H1 (cell line): ENCODE measurements around the gene STXBP5. TPM values are rescaled to one million over a fixed set of nuclear protein-coding genes. Genes with fewer than 3 reads are reported as not detected.

Experiments
- CTCF ChIA-PET: fragments of 300-600 bp; sonication (Branson Sonifier 250); formaldehyde crosslinking; loops from one replicate; lab custom pipeline; 2021; ENCODE audit not compliant: partially characterized antibody; lab: Charles Lee
- POLR2A ChIA-PET: fragments of 300-600 bp; sonication (Branson Sonifier 250); formaldehyde crosslinking; loops from one replicate; lab custom pipeline; 2021; ENCODE audit warnings: inconsistent platforms; ENCODE audit not compliant: partially characterized antibody; lab: Charles Lee
- DNase-seq, 2 experiments: peaks; one replicate each; pipeline versions ENCODE4 v3.0.0 to v3.0.0-alpha.2; 2010 to 2022; ENCODE audit warnings: low spot score in 2 of 2, low read depth in 1 of 2, mixed read lengths in 1 of 2
- FAIRE-seq: peaks from 2 replicates; lab custom pipeline; 2011; peaks lifted over from hg19 to GRCh38; lab: Jason Lieb, UNC
- H2AFZ ChIP-seq: 2 replicates; pipeline ENCODE4 v1.8.1; 2012; ENCODE audit warnings: low read length, inconsistent platforms
- H2AK5ac ChIP-seq: 2 replicates; pipeline ENCODE4 v1.6.1; 2013; ENCODE audit warnings: low read depth, low read length
- H2BK120ac ChIP-seq: replicated peaks from 2 replicates; pipeline ENCODE3; 2013; ENCODE audit warnings: low read depth, low read length, inconsistent platforms
- H2BK12ac ChIP-seq: 2 replicates; pipeline ENCODE4 v1.6.1; 2013; ENCODE audit warnings: low read depth, low read length
- H2BK15ac ChIP-seq: 2 replicates; pipeline ENCODE4 v1.6.1; 2013; ENCODE audit warnings: low read length
- H2BK20ac ChIP-seq: 2 replicates; pipeline ENCODE4 v1.6.1; 2013; ENCODE audit warnings: low read length
- H2BK5ac ChIP-seq: 2 replicates; pipeline ENCODE4 v1.6.1; 2013; ENCODE audit warnings: low read depth, low read length
- H3K14ac ChIP-seq: 2 replicates; pipeline ENCODE4 v1.6.1; 2013; ENCODE audit warnings: inconsistent platforms; ENCODE audit not compliant: insufficient read length
- H3K18ac ChIP-seq: 2 replicates; pipeline ENCODE4 v1.6.1; 2013; ENCODE audit warnings: low read length; ENCODE audit errors: extremely low read depth
- H3K23ac ChIP-seq: 2 replicates; pipeline ENCODE4 v1.6.1; 2013; ENCODE audit warnings: inconsistent platforms; ENCODE audit not compliant: insufficient read length
- H3K23me2 ChIP-seq: 2 replicates; pipeline ENCODE4 v1.6.1; 2013; ENCODE audit warnings: low read depth, low read length
- H3K27ac ChIP-seq: 2 replicates; pipeline ENCODE4 v1.6.1; 2011; ENCODE audit warnings: low read depth, low read length, inconsistent platforms
- H3K27me3 ChIP-seq, 4 experiments: replicated peaks in 1 of 4; 1 replicate in 1 of 4; 2 replicates in 3 of 4; pipeline versions ENCODE4 v1.6.1 to v1.8.1; 2011 to 2013; ENCODE audit warnings: low read length in 3 of 4, mild to moderate bottlenecking in 3 of 4, inconsistent platforms in 2 of 4, mixed read lengths in 2 of 4, moderate library complexity in 1 of 4; ENCODE audit not compliant: control insufficient read depth in 3 of 4, insufficient read depth in 3 of 4; ENCODE audit errors: extremely low read depth in 1 of 4
- H3K36me3 ChIP-seq, 4 experiments: 2 replicates each; pipeline versions ENCODE4 v1.6.1 to v1.8.1; 2011 to 2013; ENCODE audit warnings: mild to moderate bottlenecking in 4 of 4, low read length in 3 of 4, moderate library complexity in 2 of 4, control low read depth in 1 of 4, inconsistent platforms in 1 of 4; ENCODE audit not compliant: insufficient read depth in 4 of 4, control insufficient read depth in 2 of 4
- H3K4ac ChIP-seq: replicated peaks from 2 replicates; pipeline ENCODE3; 2013; ENCODE audit warnings: low read length, low read depth, mixed read lengths, inconsistent platforms; ENCODE audit not compliant: insufficient read length
- H3K4me1 ChIP-seq, 4 experiments: replicated peaks in 1 of 4; 1 replicate in 1 of 4; 2 replicates in 3 of 4; pipeline versions ENCODE4 v1.6.1 to v1.8.1; 2011 to 2013; ENCODE audit warnings: low read length in 3 of 4, inconsistent platforms in 2 of 4, mixed read lengths in 1 of 4; ENCODE audit not compliant: insufficient read depth in 4 of 4, control insufficient read depth in 3 of 4
- H3K4me2 ChIP-seq, 2 experiments: 2 replicates each; pipeline versions ENCODE4 v1.6.1 to v1.8.1; 2011 to 2013; ENCODE audit warnings: low read depth in 2 of 2, low read length in 2 of 2, control low read depth in 1 of 2, inconsistent platforms in 1 of 2, mild to moderate bottlenecking in 1 of 2; ENCODE audit not compliant: insufficient read depth in 1 of 2
- H3K4me3 ChIP-seq, 4 experiments: fragments of 200-600, 300-600 bp in 1 of 4; sonication (generic), shearing (Covaris generic), sonication (Bioruptor Twin) in 1 of 4; 2 replicates each; pipeline versions ENCODE4 v1.5.1 to v1.8.1; 2011 to 2016; ENCODE audit warnings: low read length in 4 of 4, low read depth in 3 of 4, control low read depth in 2 of 4, inconsistent platforms in 2 of 4, mild to moderate bottlenecking in 2 of 4, mixed read lengths in 1 of 4, moderate library complexity in 1 of 4; ENCODE audit not compliant: insufficient read depth in 2 of 4; ENCODE audit errors: extremely low read depth in 1 of 4
- H3K56ac ChIP-seq: replicated peaks from 2 replicates; pipeline ENCODE3; 2013; ENCODE audit warnings: low read depth, mild to moderate bottlenecking, mixed read lengths, low read length, inconsistent platforms; ENCODE audit not compliant: insufficient read length
- H3K79me1 ChIP-seq: 2 replicates; pipeline ENCODE4 v1.6.1; 2013; ENCODE audit warnings: low read depth, low read length, control low read depth
- H3K79me2 ChIP-seq, 2 experiments: 2 replicates each; pipeline versions ENCODE4 v1.6.1 to v1.8.1; 2012 to 2013; ENCODE audit warnings: low read length in 2 of 2, mild to moderate bottlenecking in 2 of 2, inconsistent platforms in 1 of 2; ENCODE audit not compliant: insufficient read depth in 2 of 2, control insufficient read depth in 1 of 2
- H3K9ac ChIP-seq, 4 experiments: replicated peaks in 1 of 4; 1 replicate in 1 of 4; 2 replicates in 3 of 4; pipeline versions ENCODE4 v1.6.1 to v1.8.1; 2011 to 2013; ENCODE audit warnings: low read depth in 3 of 4, low read length in 3 of 4, control low read depth in 2 of 4, mild to moderate bottlenecking in 2 of 4, moderate library complexity in 2 of 4, inconsistent platforms in 1 of 4; ENCODE audit errors: extremely low read depth in 1 of 4
- H3K9me3 ChIP-seq, 2 experiments: 2 replicates each; pipeline versions ENCODE4 v1.6.1 to v1.8.1; 2012 to 2013; ENCODE audit warnings: mild to moderate bottlenecking in 2 of 2, moderate library complexity in 2 of 2, control low read depth in 1 of 2, inconsistent platforms in 1 of 2, low read depth in 1 of 2, low read length in 1 of 2, mixed read lengths in 1 of 2; ENCODE audit not compliant: insufficient read depth in 2 of 2
- H4K20me1 ChIP-seq, 2 experiments: replicated peaks in 1 of 2; 2 replicates each; pipeline versions ENCODE3 to v1.8.1; 2011 to 2013; ENCODE audit warnings: inconsistent platforms in 2 of 2, low read length in 2 of 2, mild to moderate bottlenecking in 1 of 2; ENCODE audit not compliant: insufficient read depth in 2 of 2, control insufficient read depth in 1 of 2
- H4K5ac ChIP-seq: 2 replicates; pipeline ENCODE4 v1.6.1; 2013; ENCODE audit warnings: low read length, low read depth, mixed read lengths, inconsistent platforms; ENCODE audit not compliant: insufficient read length
- H4K8ac ChIP-seq: 2 replicates; pipeline ENCODE4 v1.8.0; 2013; ENCODE audit warnings: mild to moderate bottlenecking, moderate library complexity, low read length, inconsistent platforms; ENCODE audit not compliant: insufficient read depth; ENCODE audit errors: extremely low read depth
- H4K91ac ChIP-seq: replicated peaks from 2 replicates; pipeline ENCODE3; 2013; ENCODE audit warnings: low read length, mixed read lengths, inconsistent platforms; ENCODE audit not compliant: insufficient read length
- ASH2L ChIP-seq: fragments of 200-600, 300-600 bp; sonication (generic); IDR thresholded peaks from one replicate; pipeline ENCODE4 v1.7.1; 2017; ENCODE audit warnings: low read length
- ATF3 ChIP-seq: IDR thresholded peaks from 2 replicates; pipeline ENCODE4 v1.6.1; 2011; ENCODE audit warnings: low read depth, mild to moderate bottlenecking, low read length; ENCODE audit not compliant: insufficient read depth
- BACH1 ChIP-seq: IDR thresholded peaks from 2 replicates; pipeline ENCODE4 v1.6.1; 2012; ENCODE audit warnings: low read length, improper control_type of control experiment
- BRCA1 ChIP-seq: IDR thresholded peaks from 2 replicates; pipeline ENCODE4 v1.6.1; 2012; ENCODE audit warnings: low read depth, low read length, improper control_type of control experiment
- CBX5 ChIP-seq: fragments of 300-800, 300-1000 bp; sonication (generic); IDR thresholded peaks from 2 replicates; pipeline ENCODE4 v1.7.1; 2016; ENCODE audit warnings: antibody characterized with exemption, low read length, low read depth
- EGR1 ChIP-seq: IDR thresholded peaks from 2 replicates; pipeline ENCODE4 v1.6.1; 2011; ENCODE audit warnings: low read depth, low read length, borderline replicate concordance
- JUN ChIP-seq: IDR thresholded peaks from 2 replicates; pipeline ENCODE4 v1.6.1; 2011; ENCODE audit warnings: low read depth, mild to moderate bottlenecking, improper control_type of control experiment, low read length
- RBBP5 ChIP-seq: IDR thresholded peaks from 2 replicates; pipeline ENCODE4 v1.7.1; 2012; ENCODE audit warnings: low read depth, mild to moderate bottlenecking, inconsistent platforms, low read length, moderate library complexity, borderline replicate concordance
- SP4 ChIP-seq: IDR thresholded peaks from 2 replicates; pipeline ENCODE4 v1.6.1; 2012; ENCODE audit warnings: low read length, inconsistent platforms
- TAF1 ChIP-seq: IDR thresholded peaks from 2 replicates; pipeline ENCODE4 v1.6.1; 2011; ENCODE audit warnings: mild to moderate bottlenecking, low read depth, low read length
- TAF7 ChIP-seq: optimal IDR thresholded peaks from 2 replicates; pipeline ENCODE3; 2011; ENCODE audit warnings: low read depth, mild to moderate bottlenecking, inconsistent platforms, low read length, moderate library complexity, borderline replicate concordance
- TCF12 ChIP-seq: IDR thresholded peaks from 2 replicates; pipeline ENCODE4 v1.6.1; 2011; ENCODE audit warnings: low read depth, mild to moderate bottlenecking, low read length
- USF2 ChIP-seq: IDR thresholded peaks from 2 replicates; pipeline ENCODE4 v1.6.1; 2011; ENCODE audit warnings: low read length, improper control_type of control experiment
- YY1 ChIP-seq: IDR thresholded peaks from 2 replicates; pipeline ENCODE4 v1.6.1; 2011; ENCODE audit warnings: low read depth, mild to moderate bottlenecking, low read length
- WGBS, 2 experiments: shearing (Covaris generic) in 1 of 2; methylation state at CpG; one replicate each; pipeline versions ENCODE4 v1.1.6 to v1.1.7; 2013 to 2015; ENCODE audit warnings: low lambda C conversion rate in 2 of 2, mixed read lengths in 2 of 2, inconsistent platforms in 1 of 2, low coverage in 1 of 2, missing lambda C conversion rate in 1 of 2; ENCODE audit not compliant: insufficient replicate concordance in 2 of 2, insufficient coverage in 1 of 2, insufficient read length in 1 of 2; ENCODE audit errors: extremely low coverage in 1 of 2, missing lambda C conversion rate in 1 of 2; 5-methylcytosine and 5-hydroxymethylcytosine counted together
- polyA plus RNA-seq, 7 experiments: library from polyadenylated mRNA; depleted of rRNA in 3 of 7; stranded (reverse) in 5 of 7; unstranded in 2 of 7; fragments of >200 nt in 5 of 7; fragments of 200-250 nt in 2 of 7; gene quantifications; 1 replicate in 5 of 7; 2 replicates in 1 of 7; 4 replicates in 1 of 7; pipeline versions ENCODE4 v1.2.1 to v1.2.3, GENCODE V29; 2011 to 2013; ENCODE audit warnings: missing spikeins in 2 of 7, mixed read lengths in 2 of 7
- total RNA-seq: library from RNA; stranded (reverse); fragmentation: NEBNext Ultra II Directional; extraction: Animal tissue kit (Norgen Biotek cat#: 25700); gene quantifications from 2 replicates; pipeline ENCODE4 v1.2.1, GENCODE V29; 2021

The STXBP5 gene
- total and polyA plus RNA-seq, 2 of the 8 experiments (the other 6 are each of a cell fraction or from before 2014, with no cell fraction given): 2.7 to 10.8 TPM

- no peak overlapping the region for H2AFZ ChIP-seq
- no peak overlapping the region for H2BK20ac ChIP-seq
- no peak overlapping the region for H3K56ac ChIP-seq
- DNase-seq (no peak), FAIRE-seq (no peak)
- no peak overlapping the region for H2BK5ac ChIP-seq
- no peak overlapping the region for H2AK5ac ChIP-seq
- H3K14ac ChIP-seq: no peak overlapping the region
- H3K4me1 ChIP-seq: peaks cover 0 to 4% (median 2%) of the 10 kb centered on the region in 4 experiments; a peak in 2 of 7 replicates
- H3K23ac ChIP-seq: no peak overlapping the region
- 91% methylated on average over 3 of the region's 3 CpGs; no CpG with 5 or more reads in 1 of the 2 experiments for WGBS, 2 experiments
- no peak overlapping the region for H3K9ac ChIP-seq
- no peak overlapping the region for H3K4me2 ChIP-seq
- H3K79me1 ChIP-seq: no peaks in the 10 kb centered on the region
- H4K8ac ChIP-seq: no peak overlapping the region
- H2BK12ac ChIP-seq: no peak overlapping the region
- no peak overlapping the region for H4K5ac ChIP-seq
- no peak overlapping the region for H3K18ac ChIP-seq
- H4K20me1 ChIP-seq: peaks cover 0 to 1% of the 10 kb centered on the region in 2 experiments
- H3K4ac ChIP-seq: no peak overlapping the region
- H3K36me3 ChIP-seq: no peaks in the 10 kb centered on the region
- H2BK15ac ChIP-seq: no peak overlapping the region
- H3K79me2 ChIP-seq: peaks cover 0 to 8% of the 10 kb centered on the region in 2 experiments; a peak in 1 of 4 replicates
- no peak overlapping the region for H2BK120ac ChIP-seq
- no peaks in the 10 kb centered on the region for H3K9me3 ChIP-seq
- ChIA-PET POLR2A (no interaction called here), CTCF (interaction anchor here (1.3 to 2.7 kb wide), 4 partner anchors 9 to 59 kb away, joined by 3 to 10 read pairs (median 5); no protein-coding TSS in a partner anchor)
- no peak overlapping the region for H3K27ac ChIP-seq
- no peak overlapping the region for H3K4me3 ChIP-seq
- no peak overlapping the region for H4K91ac ChIP-seq
- H3K23me2 ChIP-seq: no peaks in the 10 kb centered on the region
- H3K27me3 ChIP-seq: no peaks in the 10 kb centered on the region
- TF ChIP-seq ASH2L (no peak), USF2 (no peak), TAF1 (no peak), YY1 (no peak), EGR1 (no peak), SP4 (no peak), BRCA1 (no peak), TCF12 (no peak), CBX5 (no peak), BACH1 (no peak), RBBP5 (no peak), TAF7 (no peak), ATF3 (no peak), JUN (no peak)
Observed at GRCh38 chr6:147223736-147224135, 19.5 kb downstream of the STXBP5 start.
